GM10266 (cell line): Measurements from ENCODE around the gene NOS1AP.

ENCODE experiments used
- DNase-seq: peaks from one replicate; pipeline ENCODE4 v3.0.0; 2012; ENCODE audit errors: extremely low spot score
- TF ChIP-seq, protein P1 (sequence below): IDR thresholded peaks from 2 replicates; pipeline ENCODE4 v1.5.1; 2012; ENCODE audit warnings: mild to moderate bottlenecking, low read depth; ENCODE audit not compliant: control insufficient read depth, insufficient read depth; ENCODE audit errors: missing control alignments

The NOS1AP gene

GRCh38 chr1:162294015-162294414, 224.5 kb downstream of the NOS1AP start:
- TF ChIP-seq, protein P1, sequence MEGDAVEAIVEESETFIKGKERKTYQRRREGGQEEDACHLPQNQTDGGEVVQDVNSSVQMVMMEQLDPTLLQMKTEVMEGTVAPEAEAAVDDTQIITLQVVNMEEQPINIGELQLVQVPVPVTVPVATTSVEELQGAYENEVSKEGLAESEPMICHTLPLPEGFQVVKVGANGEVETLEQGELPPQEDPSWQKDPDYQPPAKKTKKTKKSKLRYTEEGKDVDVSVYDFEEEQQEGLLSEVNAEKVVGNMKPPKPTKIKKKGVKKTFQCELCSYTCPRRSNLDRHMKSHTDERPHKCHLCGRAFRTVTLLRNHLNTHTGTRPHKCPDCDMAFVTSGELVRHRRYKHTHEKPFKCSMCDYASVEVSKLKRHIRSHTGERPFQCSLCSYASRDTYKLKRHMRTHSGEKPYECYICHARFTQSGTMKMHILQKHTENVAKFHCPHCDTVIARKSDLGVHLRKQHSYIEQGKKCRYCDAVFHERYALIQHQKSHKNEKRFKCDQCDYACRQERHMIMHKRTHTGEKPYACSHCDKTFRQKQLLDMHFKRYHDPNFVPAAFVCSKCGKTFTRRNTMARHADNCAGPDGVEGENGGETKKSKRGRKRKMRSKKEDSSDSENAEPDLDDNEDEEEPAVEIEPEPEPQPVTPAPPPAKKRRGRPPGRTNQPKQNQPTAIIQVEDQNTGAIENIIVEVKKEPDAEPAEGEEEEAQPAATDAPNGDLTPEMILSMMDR = no peak
- DNase-seq = no peak

DNA sequence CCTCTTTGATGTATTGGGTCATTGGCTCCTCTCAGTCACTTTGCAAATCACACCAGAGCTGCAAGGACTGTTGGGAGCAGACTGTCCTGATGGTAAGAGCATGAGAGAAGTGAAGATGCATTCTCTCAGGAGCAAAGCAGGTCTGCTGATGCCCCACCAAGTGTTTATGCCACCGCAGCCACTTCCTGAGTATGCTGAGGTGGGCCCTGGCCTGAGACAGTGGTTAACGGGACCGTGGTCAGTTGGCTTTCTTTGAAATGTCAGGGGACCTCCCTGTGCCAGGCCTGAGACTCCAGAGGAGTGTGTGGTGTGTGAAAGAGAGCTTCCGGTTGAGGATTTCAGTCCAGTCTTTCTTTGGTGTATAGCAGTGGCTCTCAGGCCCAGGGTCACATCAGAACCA, 227.7 kb downstream of the NOS1AP start:
- TF ChIP-seq, protein P1 = no peak
- no peak for DNase-seq

GRCh38 chr1:162298266-162298665, 228.8 kb downstream of the NOS1AP start:
- no peak for DNase-seq
- TF ChIP-seq, protein P1 = no peak

GRCh38 chr1:162299018-162299417, 229.5 kb downstream of the NOS1AP start:
- TF ChIP-seq, protein P1 = no peak
- DNase-seq = no peak

- TF ChIP-seq, protein P1 = no peak
- DNase-seq = no peak
These were observed 230.8 kb downstream of the NOS1AP start for GRCh38 chr1:162300057-162300917.

GRCh38 chr1:162301696-162302095, 232.2 kb downstream of the NOS1AP start:
- DNase-seq = no peak
- TF ChIP-seq, protein P1 = no peak

DNA sequence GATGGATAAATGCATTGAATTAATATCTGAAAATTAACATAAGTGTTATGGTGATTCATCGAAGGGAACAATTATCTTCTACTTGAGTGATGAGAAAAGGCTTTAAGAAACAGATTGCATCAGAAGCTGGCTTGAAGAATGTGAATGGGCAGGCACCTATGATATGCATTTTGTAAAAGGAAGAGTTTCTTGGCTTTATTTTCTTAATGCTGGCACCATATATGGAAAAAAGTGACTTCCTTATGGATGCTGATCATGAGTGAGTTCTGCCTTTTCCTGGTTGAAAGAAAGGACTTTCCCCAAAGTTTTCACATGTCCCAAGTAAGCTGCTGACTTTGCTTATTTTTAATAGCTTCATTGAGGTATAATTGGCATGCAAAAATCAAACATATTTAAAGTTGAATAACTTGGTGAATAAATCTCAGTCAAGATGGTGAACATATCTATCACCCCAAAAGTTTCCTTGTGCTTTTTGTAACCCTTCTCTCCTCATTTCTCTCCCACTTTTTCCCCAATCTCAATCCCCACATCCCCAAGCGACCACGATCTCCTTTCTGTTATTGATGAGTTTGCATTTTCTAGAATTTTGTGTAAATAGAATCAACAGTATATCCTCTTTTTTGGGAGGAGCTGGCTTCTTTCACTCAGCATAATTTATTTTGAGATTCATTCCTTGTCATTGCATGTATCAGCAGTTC, 233.0 kb downstream of the NOS1AP start:
- TF ChIP-seq, protein P1 = no peak
- no peak for DNase-seq
